ENCODE data around the gene KCNQ1.

KCNQ1 gene

DNA sequence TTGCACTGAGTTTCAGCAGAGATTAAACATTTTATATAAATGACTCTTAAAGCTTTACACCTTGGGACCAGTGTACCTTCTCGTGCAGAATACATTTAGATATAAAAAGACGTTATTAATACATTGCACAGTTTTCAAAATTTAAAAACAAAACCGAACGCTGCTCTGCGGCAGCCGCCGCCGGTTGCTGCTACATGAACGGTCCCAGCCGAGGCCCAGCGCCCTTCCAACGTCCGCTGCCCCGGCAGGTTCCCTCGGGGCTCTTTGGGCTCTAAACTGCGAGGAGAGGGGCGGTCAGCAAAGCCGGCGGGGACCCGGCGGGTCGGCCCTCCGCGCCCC, 438.8 kb downstream of the KCNQ1 start:
- intact Hi-C loops (cut with micrococcal nuclease), result loop anchor here (10.0 kb wide), 2 partner anchors 189 to 579 kb away; partner anchors contain the start of genes C11orf21, KCNQ1OT1 and TSPAN32
- Mint-ChIP-seq H3K36me3 (ENCODE audit: low read depth) (peaks cover 6% of the 10 kb centered on the region), H3K27me3 (peaks cover 76% of the 10 kb centered on the region), H3K27ac (no peak overlapping the region), H3K4me3 (peak overlapping the region; percentile 63), H3K9me3 (peaks cover 10% of the 10 kb centered on the region), H3K4me1 (ENCODE audit: low read depth) (peaks cover 11% of the 10 kb centered on the region)

- Mint-ChIP-seq H3K36me3 (ENCODE audit: low read depth) (peaks cover 6% of the 10 kb centered on the region), H3K4me3 (peak overlapping the region; percentile 63), H3K27ac (no peak overlapping the region), H3K27me3 (peaks cover 73% of the 10 kb centered on the region), H3K9me3 (peaks cover 4% of the 10 kb centered on the region), H3K4me1 (ENCODE audit: low read depth) (peaks cover 11% of the 10 kb centered on the region)
- intact Hi-C loops (cut with micrococcal nuclease), result loop anchor here (10.0 kb wide), 2 partner anchors 189 to 579 kb away; partner anchors contain the start of genes C11orf21, KCNQ1OT1 and TSPAN32
These were observed 439.4 kb downstream of the KCNQ1 start for GRCh38 chr11:2883979-2884815.

DNA sequence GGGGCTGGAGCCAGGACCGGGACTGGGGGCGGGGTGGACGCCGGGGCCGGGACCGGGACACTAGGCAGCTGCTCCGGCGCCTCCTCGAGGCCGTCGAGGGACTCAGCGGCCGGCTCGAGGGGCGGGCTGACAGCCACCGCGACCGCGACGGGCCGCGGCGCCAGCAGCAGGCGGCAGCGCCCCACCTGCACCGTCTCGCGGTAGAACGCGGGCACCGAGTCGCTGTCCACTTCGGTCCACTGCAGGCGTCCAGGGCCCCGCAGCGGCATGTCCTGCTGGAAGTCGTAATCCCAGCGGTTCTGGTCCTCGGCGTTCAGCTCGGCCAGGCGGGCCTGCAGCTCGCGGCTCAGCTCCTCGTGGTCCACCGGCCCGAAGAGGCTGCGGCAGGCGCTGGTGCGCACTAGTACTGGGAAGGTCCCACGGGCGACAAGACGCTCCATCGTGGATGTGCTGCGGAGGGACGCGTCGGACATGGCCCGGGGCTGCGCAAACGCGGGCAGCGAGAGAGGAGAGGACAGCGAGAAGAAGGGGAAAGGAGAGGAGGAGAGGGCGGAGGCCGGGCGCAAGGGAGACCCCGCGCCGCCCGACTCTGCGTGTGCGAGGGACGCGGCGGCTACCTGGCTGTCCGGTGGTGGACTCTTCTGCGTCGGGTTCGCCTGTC, 440.3 kb downstream of the KCNQ1 start:
- Mint-ChIP-seq H3K27ac (peak overlapping the region; percentile 72), H3K27me3 (peaks cover 76% of the 10 kb centered on the region), H3K4me1 (ENCODE audit: low read depth) (peaks cover 11% of the 10 kb centered on the region), H3K36me3 (ENCODE audit: low read depth) (peaks cover 6% of the 10 kb centered on the region), H3K4me3 (peak overlapping the region; percentile 86), H3K9me3 (no peaks in the 10 kb centered on the region)
- intact Hi-C loops (cut with micrococcal nuclease), result loop anchor here (10.0 kb wide), 2 partner anchors 190 to 580 kb away; partner anchors contain the start of genes C11orf21, KCNQ1OT1 and TSPAN32

DNA sequence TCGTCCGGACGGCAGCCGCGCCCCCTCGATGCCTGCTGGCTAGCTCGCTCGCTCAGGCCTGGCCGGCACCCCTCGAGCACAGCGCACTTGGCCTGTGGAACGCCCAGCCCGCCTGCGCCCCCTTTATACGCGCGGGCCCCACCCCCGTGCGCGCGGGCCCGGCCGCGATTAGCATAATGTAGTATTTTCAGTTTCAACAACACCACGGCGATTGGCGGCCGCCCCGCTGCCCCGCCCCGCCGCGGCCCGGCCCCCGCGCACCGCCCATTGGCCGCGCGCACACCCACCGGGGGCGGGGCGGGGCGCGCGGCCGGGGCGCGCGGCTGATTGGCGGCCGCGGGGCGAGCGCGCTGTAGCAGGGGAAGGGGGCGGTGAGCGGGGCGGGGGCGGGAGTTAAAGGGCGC, 440.9 kb downstream of the KCNQ1 start, which contains the start of gene CDKN1C:
Gene CDKN1C (minus strand): TSS at position 98 of the 404 bp plus-strand sequence. CDS start 319 bp downstream, outside the sequence.
- peak within 1 kb of the TSS; percentile 86 for H3K4me3 Mint-ChIP-seq
- peaks cover 71% of the 10 kb centered on the region for H3K27me3 Mint-ChIP-seq
- intact Hi-C loops (cut with micrococcal nuclease), result loop anchor here (10.0 kb wide), 2 partner anchors 191 to 581 kb away; partner anchors contain the start of genes C11orf21, KCNQ1OT1 and TSPAN32
- H3K27ac Mint-ChIP-seq, result peak within 1 kb of the TSS; percentile 72
- no peaks in the 10 kb centered on the region for H3K9me3 Mint-ChIP-seq
- peaks cover 11% of the 10 kb centered on the region for H3K4me1 Mint-ChIP-seq (ENCODE audit: low read depth)
- peaks cover 6% of the 10 kb centered on the region for H3K36me3 Mint-ChIP-seq (ENCODE audit: low read depth)

DNA sequence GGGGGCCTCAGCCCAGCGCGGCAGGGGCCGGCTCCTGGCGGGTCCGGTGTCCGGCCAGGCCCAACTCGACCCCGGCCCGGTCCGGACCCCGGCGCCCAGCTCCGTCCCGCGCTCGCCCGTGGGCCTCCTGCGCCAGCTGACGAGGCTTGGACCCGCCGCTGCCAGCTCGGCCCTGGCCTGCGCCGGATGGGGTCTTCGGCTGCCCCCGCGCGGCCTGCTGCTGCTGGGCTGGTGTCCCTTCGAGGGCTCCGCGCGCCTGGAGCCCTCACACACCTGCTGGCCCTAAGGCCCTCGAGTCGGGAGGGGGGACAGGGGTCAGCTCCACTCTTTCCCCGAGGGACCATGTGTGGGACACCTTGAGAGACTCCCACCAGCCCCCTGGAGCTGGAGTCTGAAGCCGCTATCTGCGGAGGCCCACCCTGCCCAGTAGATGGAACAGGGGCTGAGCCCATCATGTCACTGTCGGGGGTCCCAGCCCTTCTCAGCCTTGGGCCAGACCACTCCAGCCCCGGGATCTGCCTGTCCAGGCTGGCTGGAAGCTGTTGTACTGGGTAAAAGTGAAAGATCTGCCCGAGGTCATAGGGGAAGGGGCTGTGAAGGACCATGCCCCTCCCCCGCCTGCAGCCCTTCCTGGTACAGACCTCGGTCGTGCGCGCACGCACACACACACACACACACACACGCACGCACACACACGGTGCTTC, 441.5 kb downstream of the KCNQ1 start:
- H3K27ac Mint-ChIP-seq, result peak overlapping the region; percentile 15
- peaks cover 6% of the 10 kb centered on the region for H3K36me3 Mint-ChIP-seq (ENCODE audit: low read depth)
- intact Hi-C loops (cut with micrococcal nuclease), result loop anchor here (10.0 kb wide), 2 partner anchors 192 to 582 kb away; partner anchors contain the start of genes C11orf21, KCNQ1OT1 and TSPAN32
- peak overlapping the region; percentile 52 for H3K4me3 Mint-ChIP-seq
- H3K9me3 Mint-ChIP-seq, result no peaks in the 10 kb centered on the region
- H3K27me3 Mint-ChIP-seq, result peaks cover 66% of the 10 kb centered on the region
- peaks cover 11% of the 10 kb centered on the region for H3K4me1 Mint-ChIP-seq (ENCODE audit: low read depth)

DNA sequence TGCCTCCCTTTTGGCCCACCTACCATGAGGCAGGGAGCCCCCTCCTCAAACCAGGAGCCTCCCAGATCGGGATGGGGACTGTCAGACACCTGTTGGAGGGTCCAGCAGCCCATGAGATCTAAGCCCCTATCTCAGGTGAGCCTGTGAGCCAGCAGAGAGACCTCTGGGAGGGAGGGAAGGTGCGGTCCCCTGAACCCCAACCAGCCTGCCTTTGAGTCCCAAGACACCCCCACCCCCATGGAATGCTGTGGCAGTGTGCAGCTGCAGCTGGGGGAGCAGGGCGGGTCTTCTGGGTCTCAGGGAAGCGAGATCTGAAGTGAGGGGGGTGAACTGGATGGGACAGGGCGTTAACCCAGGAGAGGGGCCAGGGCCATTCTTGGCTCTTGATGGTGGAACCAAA, 442.1 kb downstream of the KCNQ1 start:
- peaks cover 13% of the 10 kb centered on the region for H3K4me1 Mint-ChIP-seq (ENCODE audit: low read depth)
- H3K4me3 Mint-ChIP-seq, result peak overlapping the region; percentile 7
- H3K27me3 Mint-ChIP-seq, result peaks cover 62% of the 10 kb centered on the region
- H3K9me3 Mint-ChIP-seq, result no peaks in the 10 kb centered on the region
- intact Hi-C loops (cut with micrococcal nuclease), result loop anchor here (10.0 kb wide), 2 partner anchors 192 to 582 kb away; partner anchors contain the start of genes C11orf21, KCNQ1OT1 and TSPAN32
- peak overlapping the region; percentile 15 for H3K27ac Mint-ChIP-seq
- peaks cover 6% of the 10 kb centered on the region for H3K36me3 Mint-ChIP-seq (ENCODE audit: low read depth)

DNA sequence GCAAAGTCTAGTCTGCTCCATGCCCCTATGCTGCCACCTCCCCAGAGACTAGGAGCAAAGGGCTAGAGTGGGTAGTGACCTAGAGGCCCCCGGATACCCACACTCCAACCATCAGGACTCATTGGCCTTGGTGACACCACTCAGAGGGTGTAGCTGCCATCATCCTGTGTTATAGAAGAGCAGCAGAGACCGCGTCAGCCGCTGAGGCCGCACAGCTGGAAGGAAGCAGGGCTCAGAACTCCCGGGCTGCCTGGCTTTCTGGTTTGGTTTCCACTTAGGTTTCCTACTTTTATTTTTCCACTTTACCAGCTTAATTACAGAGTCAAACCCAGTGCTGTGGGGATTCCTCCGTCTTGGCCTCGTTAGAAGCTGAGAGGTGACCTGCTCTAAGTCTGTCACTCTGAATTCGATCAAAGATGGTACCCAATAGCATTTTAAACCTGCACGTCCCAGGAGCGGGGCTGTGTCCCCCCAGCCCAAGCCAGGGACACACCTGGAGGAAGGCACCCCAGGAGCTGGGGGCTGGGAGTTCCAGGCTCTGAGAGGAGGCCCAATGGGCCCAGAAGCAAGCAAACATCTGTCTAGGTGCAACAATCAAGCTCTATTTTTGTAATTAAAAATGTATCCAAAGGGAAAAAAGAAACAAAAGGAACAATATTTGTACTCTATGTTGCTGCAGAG, 442.8 kb downstream of the KCNQ1 start:
- H3K4me3 Mint-ChIP-seq, result no peak overlapping the region
- H3K9me3 Mint-ChIP-seq, result no peaks in the 10 kb centered on the region
- H3K4me1 Mint-ChIP-seq (ENCODE audit: low read depth), result peaks cover 20% of the 10 kb centered on the region
- H3K27me3 Mint-ChIP-seq, result peaks cover 56% of the 10 kb centered on the region
- intact Hi-C loops (cut with micrococcal nuclease), result loop anchor here (1.0 to 10.0 kb wide), 4 partner anchors 193 to 583 kb away; partner anchors contain the start of genes C11orf21, KCNQ1OT1 and TSPAN32
- peaks cover 6% of the 10 kb centered on the region for H3K36me3 Mint-ChIP-seq (ENCODE audit: low read depth)
- no peak overlapping the region for H3K27ac Mint-ChIP-seq

GRCh38 chr11:2888266-2888968, 443.6 kb downstream of the KCNQ1 start:
- H3K36me3 Mint-ChIP-seq (ENCODE audit: low read depth), result peaks cover 6% of the 10 kb centered on the region
- no peak overlapping the region for H3K27ac Mint-ChIP-seq
- intact Hi-C loops (cut with micrococcal nuclease), result loop anchor here (1.0 to 10.0 kb wide), 4 partner anchors 194 to 584 kb away; partner anchors contain the start of genes C11orf21, KCNQ1OT1 and TSPAN32
- no peak overlapping the region for H3K4me3 Mint-ChIP-seq
- H3K27me3 Mint-ChIP-seq, result peaks cover 48% of the 10 kb centered on the region
- H3K9me3 Mint-ChIP-seq, result no peaks in the 10 kb centered on the region
- peaks cover 25% of the 10 kb centered on the region for H3K4me1 Mint-ChIP-seq (ENCODE audit: low read depth)

GRCh38 chr11:2889362-2890273, 444.8 kb downstream of the KCNQ1 start:
- no peaks in the 10 kb centered on the region for H3K9me3 Mint-ChIP-seq
- peaks cover 25% of the 10 kb centered on the region for H3K4me1 Mint-ChIP-seq (ENCODE audit: low read depth)
- intact Hi-C loops (cut with micrococcal nuclease), result loop anchor here (5.0 to 10.0 kb wide), 3 partner anchors 195 to 585 kb away; partner anchors contain the start of genes C11orf21, KCNQ1, KCNQ1OT1 and TSPAN32
- H3K36me3 Mint-ChIP-seq (ENCODE audit: low read depth), result peaks cover 6% of the 10 kb centered on the region
- peaks cover 45% of the 10 kb centered on the region for H3K27me3 Mint-ChIP-seq
- no peak overlapping the region for H3K27ac Mint-ChIP-seq
- no peak overlapping the region for H3K4me3 Mint-ChIP-seq

GRCh38 chr11:2890466-2891294, 445.9 kb downstream of the KCNQ1 start:
- Mint-ChIP-seq H3K36me3 (ENCODE audit: low read depth) (no peaks in the 10 kb centered on the region), H3K27me3 (peaks cover 43% of the 10 kb centered on the region), H3K9me3 (no peaks in the 10 kb centered on the region), H3K4me1 (ENCODE audit: low read depth) (peaks cover 20% of the 10 kb centered on the region), H3K4me3 (no peak overlapping the region), H3K27ac (no peak overlapping the region)
- intact Hi-C loops (cut with micrococcal nuclease), result loop anchor here (5.0 kb wide), 1 partner anchor 443 kb away; the partner anchor contains the start of gene KCNQ1
